Immature natural killer cell (primary cell): ENCODE results near the gene CLPSL1. TPM values are rescaled to one million over a fixed set of nuclear protein-coding genes. Genes with fewer than 3 reads are reported as not detected.
A peak's percentile ranks its signal among the peaks of the same experiment; 100 is the strongest.

ENCODE experiments used
- DNase-seq, 3 donors: peaks; one replicate each; pipeline ENCODE4 v3.0.0; 2022; ENCODE audit warnings: mixed read lengths in 1 of 3
- H3K27ac Mint-ChIP-seq, 6 donors: one replicate each; pipeline ENCODE4 v1.8.0; 2020; ENCODE audit warnings: mixed read lengths in 6 of 6, mild to moderate bottlenecking in 5 of 6, inconsistent platforms in 4 of 6, moderate library complexity in 3 of 6
- H3K27me3 Mint-ChIP-seq, 3 donors: one replicate each; pipeline ENCODE4 v1.8.0; 2020 to 2021; ENCODE audit warnings: low read depth in 3 of 3, mild to moderate bottlenecking in 3 of 3, mixed read lengths in 3 of 3, moderate library complexity in 3 of 3, inconsistent platforms in 1 of 3
- H3K36me3 Mint-ChIP-seq, 3 donors: one replicate each; pipeline ENCODE4 v1.8.0; 2020; ENCODE audit warnings: mixed read lengths in 3 of 3, inconsistent platforms in 2 of 3, mild to moderate bottlenecking in 2 of 3
- H3K4me1 Mint-ChIP-seq, 2 donors: one replicate each; pipeline ENCODE4 v1.8.0; 2020; ENCODE audit warnings: inconsistent platforms in 2 of 2, mild to moderate bottlenecking in 2 of 2, mixed read lengths in 2 of 2, moderate library complexity in 1 of 2
- H3K4me3 Mint-ChIP-seq, 5 donors: one replicate each; pipeline ENCODE4 v1.8.0; 2020; ENCODE audit warnings: mild to moderate bottlenecking in 5 of 5, mixed read lengths in 5 of 5, inconsistent platforms in 3 of 5, moderate library complexity in 3 of 5
- H3K9me3 Mint-ChIP-seq, 6 donors: one replicate each; pipeline ENCODE4 v1.8.0; 2020; ENCODE audit warnings: mild to moderate bottlenecking in 6 of 6, mixed read lengths in 6 of 6, inconsistent platforms in 4 of 6, moderate library complexity in 3 of 6
- polyA plus RNA-seq, 3 donors: library from polyadenylated mRNA; unstranded; fragments of 300-500 nt; fragmentation: Illumina TruSeq; gene quantifications; one replicate each; pipeline ENCODE4 v1.2.3, GENCODE V29; 2021

The CLPSL1 gene
- polyA plus RNA-seq, 3 donors from 2014 or later: not detected

DNA sequence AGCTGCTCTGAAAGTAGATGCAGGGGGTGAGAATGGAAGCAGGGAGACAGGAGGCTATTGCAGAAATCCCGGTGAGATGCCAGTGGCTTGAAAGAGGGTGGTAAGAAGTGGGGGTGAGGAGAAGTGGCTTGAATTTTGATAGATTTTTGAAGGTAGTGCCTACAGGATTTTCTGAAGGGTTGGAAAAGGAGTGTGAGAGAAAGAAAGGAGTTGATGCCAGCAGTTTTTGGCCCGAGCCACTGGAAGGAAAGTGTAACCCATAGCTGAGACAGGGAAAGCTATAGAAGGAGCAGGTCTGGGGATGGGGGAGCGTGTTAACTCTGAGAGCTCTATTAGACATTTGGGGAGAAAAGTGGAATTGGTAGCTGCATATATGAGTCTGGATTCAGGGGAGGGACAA lies 34.3 kb upstream of the CLPSL1 start:
- Mint-ChIP-seq H3K4me3 (no peak overlapping the region), H3K27ac (no peak overlapping the region), H3K4me1 (no peaks in the 10 kb centered on the region), H3K9me3 (no peaks in the 10 kb centered on the region), H3K27me3 (peaks cover 0 to 6% (median 1%) of the 10 kb centered on the region in 3 donors), H3K36me3 (no peaks in the 10 kb centered on the region)
- no peak for DNase-seq

DNA sequence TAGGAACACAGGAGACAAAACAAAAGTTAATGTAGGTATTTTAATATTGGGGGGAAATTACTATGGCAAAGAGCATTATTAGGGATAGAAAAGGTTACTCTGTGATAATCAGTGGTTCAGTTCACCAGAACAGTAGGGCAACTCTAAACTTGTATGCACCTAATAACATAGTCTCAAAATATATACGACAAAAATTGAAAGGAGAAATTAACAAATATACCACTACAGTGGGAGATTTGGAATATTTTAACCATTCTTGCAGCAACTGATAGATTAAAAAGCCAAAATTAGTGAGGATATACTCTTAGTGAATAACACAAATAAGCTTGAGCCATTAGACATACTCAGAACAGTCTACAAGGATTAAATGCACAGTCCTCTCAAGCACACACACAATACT lies 32.9 kb upstream of the CLPSL1 start:
- H3K27me3 Mint-ChIP-seq: peaks cover 0 to 15% (median 1%) of the 10 kb centered on the region in 3 donors
- no peak overlapping the region for H3K27ac Mint-ChIP-seq
- no peaks in the 10 kb centered on the region for H3K4me1 Mint-ChIP-seq
- no peaks in the 10 kb centered on the region for H3K36me3 Mint-ChIP-seq
- no peak for DNase-seq
- H3K9me3 Mint-ChIP-seq: no peaks in the 10 kb centered on the region
- H3K4me3 Mint-ChIP-seq: no peak overlapping the region

DNA sequence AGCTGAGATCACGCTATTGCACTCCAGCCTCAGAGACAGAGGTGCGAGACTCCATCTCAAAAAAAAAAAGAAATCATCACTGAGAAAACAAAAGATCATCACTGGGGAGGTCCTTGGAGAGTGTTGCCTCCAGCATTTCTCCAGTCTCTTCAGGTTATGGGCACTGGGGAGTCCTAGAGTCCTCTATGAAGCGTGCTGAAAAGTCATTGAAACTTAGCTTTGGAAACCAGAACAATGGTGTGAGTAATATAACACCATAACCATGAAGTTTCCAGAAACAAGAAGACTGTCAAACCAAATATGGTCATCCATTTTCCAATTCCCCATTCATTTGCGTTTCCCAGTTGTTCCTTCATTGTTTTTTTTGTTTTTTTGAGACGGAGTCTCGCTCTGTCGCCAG lies 30.3 kb upstream of the CLPSL1 start:
- H3K36me3 Mint-ChIP-seq: no peaks in the 10 kb centered on the region
- peaks cover 0 to 16% (median 1%) of the 10 kb centered on the region in 3 donors for H3K27me3 Mint-ChIP-seq
- H3K9me3 Mint-ChIP-seq: no peaks in the 10 kb centered on the region
- no peaks in the 10 kb centered on the region for H3K4me1 Mint-ChIP-seq
- no peak overlapping the region for H3K4me3 Mint-ChIP-seq
- DNase-seq: no peak
- no peak overlapping the region for H3K27ac Mint-ChIP-seq

- Mint-ChIP-seq H3K36me3 (no peaks in the 10 kb centered on the region), H3K9me3 (no peaks in the 10 kb centered on the region), H3K27ac (no peak overlapping the region), H3K4me3 (no peak overlapping the region), H3K4me1 (no peaks in the 10 kb centered on the region), H3K27me3 (peaks cover 1 to 16% (median 1%) of the 10 kb centered on the region in 3 donors)
- no peak for DNase-seq
Observed at GRCh38 chr6:35751594-35751993, 29.2 kb upstream of the CLPSL1 start.

DNA sequence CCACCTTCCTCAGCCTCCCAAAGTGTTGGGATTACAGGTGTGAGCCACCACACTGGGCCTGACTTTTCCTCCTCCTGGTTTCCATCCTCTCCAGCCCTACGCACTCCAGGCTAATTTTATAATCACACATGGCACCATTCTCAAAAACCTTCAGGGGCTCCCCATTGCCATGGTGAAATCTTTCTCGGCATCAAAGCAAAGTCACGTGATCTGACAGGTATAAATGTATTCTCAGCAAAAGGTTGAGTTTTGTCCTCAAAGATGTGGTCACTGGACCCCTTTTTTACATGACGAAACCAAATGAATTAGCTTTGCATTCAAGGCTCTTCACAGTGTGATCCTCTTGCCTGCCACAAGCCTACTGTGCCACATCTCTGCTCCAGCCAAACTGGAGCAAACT lies 28.5 kb upstream of the CLPSL1 start:
- no peak overlapping the region for H3K4me3 Mint-ChIP-seq
- H3K9me3 Mint-ChIP-seq: no peaks in the 10 kb centered on the region
- H3K27me3 Mint-ChIP-seq: peaks cover 1 to 12% (median 2%) of the 10 kb centered on the region in 3 donors
- DNase-seq: no peak
- H3K27ac Mint-ChIP-seq: no peak overlapping the region
- H3K36me3 Mint-ChIP-seq: no peaks in the 10 kb centered on the region
- H3K4me1 Mint-ChIP-seq: no peaks in the 10 kb centered on the region

- Mint-ChIP-seq H3K27me3 (peaks cover 2 to 12% (median 3%) of the 10 kb centered on the region in 3 donors), H3K4me1 (no peaks in the 10 kb centered on the region), H3K36me3 (no peaks in the 10 kb centered on the region), H3K9me3 (no peaks in the 10 kb centered on the region), H3K27ac (no peak overlapping the region), H3K4me3 (no peak overlapping the region)
- no peak for DNase-seq
Observed at GRCh38 chr6:35754452-35755277, 26.2 kb upstream of the CLPSL1 start.

- Mint-ChIP-seq H3K4me1 (no peaks in the 10 kb centered on the region), H3K36me3 (no peaks in the 10 kb centered on the region), H3K27me3 (peaks cover 5 to 14% (median 5%) of the 10 kb centered on the region in 3 donors), H3K4me3 (no peak overlapping the region), H3K9me3 (no peaks in the 10 kb centered on the region), H3K27ac (no peak overlapping the region)
- no peak for DNase-seq
Observed at GRCh38 chr6:35755278-35755924, 25.4 kb upstream of the CLPSL1 start.

GRCh38 chr6:35757456-35758123 lies 23.2 kb upstream of the CLPSL1 start:
- no peak for DNase-seq
- Mint-ChIP-seq H3K36me3 (no peaks in the 10 kb centered on the region), H3K4me3 (no peak overlapping the region), H3K4me1 (no peaks in the 10 kb centered on the region), H3K9me3 (no peaks in the 10 kb centered on the region), H3K27me3 (peaks cover 8 to 18% (median 13%) of the 10 kb centered on the region in 3 donors), H3K27ac (peak overlapping the region in 1 of 6 donors; percentile 50)

DNA sequence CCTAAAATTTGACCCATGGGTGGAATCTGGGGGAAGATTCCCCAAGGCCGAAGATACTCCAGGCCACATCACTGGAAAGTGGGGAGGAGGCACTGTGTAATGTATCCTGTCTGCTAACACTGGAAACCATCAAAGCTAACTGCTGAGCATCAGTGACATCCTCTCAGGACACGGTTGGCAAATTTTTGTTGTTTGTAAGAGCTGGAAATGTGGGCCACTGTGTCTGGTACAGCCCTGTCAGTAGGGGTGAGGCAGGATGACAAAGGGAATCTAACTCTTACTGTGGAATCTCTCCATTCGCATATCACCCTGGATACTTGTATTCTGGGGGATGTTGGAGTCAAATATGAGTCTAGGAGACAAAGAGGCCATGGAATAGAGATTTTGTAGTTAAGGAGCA lies 21.4 kb upstream of the CLPSL1 start:
- H3K27me3 Mint-ChIP-seq: peaks cover 13 to 24% (median 18%) of the 10 kb centered on the region in 3 donors
- no peaks in the 10 kb centered on the region for H3K4me1 Mint-ChIP-seq
- no peaks in the 10 kb centered on the region for H3K9me3 Mint-ChIP-seq
- no peak overlapping the region for H3K4me3 Mint-ChIP-seq
- no peaks in the 10 kb centered on the region for H3K36me3 Mint-ChIP-seq
- no peak for DNase-seq
- no peak overlapping the region for H3K27ac Mint-ChIP-seq

GRCh38 chr6:35765739-35766138 lies 15.1 kb upstream of the CLPSL1 start:
- no peak overlapping the region for H3K4me3 Mint-ChIP-seq
- no peaks in the 10 kb centered on the region for H3K9me3 Mint-ChIP-seq
- no peaks in the 10 kb centered on the region for H3K4me1 Mint-ChIP-seq
- peaks cover 7 to 29% (median 20%) of the 10 kb centered on the region in 3 donors for H3K27me3 Mint-ChIP-seq
- no peak for DNase-seq
- H3K36me3 Mint-ChIP-seq: no peaks in the 10 kb centered on the region
- H3K27ac Mint-ChIP-seq: no peak overlapping the region

- H3K4me1 Mint-ChIP-seq: no peaks in the 10 kb centered on the region
- H3K27me3 Mint-ChIP-seq: peaks cover 0 to 8% (median 7%) of the 10 kb centered on the region in 3 donors
- no peaks in the 10 kb centered on the region for H3K36me3 Mint-ChIP-seq
- no peak overlapping the region for H3K4me3 Mint-ChIP-seq
- no peaks in the 10 kb centered on the region for H3K9me3 Mint-ChIP-seq
- DNase-seq: no peak
- H3K27ac Mint-ChIP-seq: no peak overlapping the region
Observed at GRCh38 chr6:35769211-35769610, 11.6 kb upstream of the CLPSL1 start.

DNA sequence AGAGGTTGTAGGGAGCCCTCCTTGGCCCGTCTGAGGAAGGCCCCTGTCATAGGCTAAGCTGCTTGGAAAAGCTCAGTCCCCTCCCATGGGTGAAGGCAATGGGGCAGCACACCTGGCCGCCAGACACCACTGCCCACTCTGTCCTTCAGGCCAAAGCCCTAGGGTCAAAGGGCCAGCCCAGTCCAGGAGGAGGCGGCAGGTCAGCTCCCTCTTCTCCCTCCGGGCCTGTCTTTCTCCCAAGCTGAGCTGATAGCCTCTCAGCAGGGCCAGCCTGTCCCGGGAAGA lies 9.5 kb upstream of the CLPSL1 start:
- no peak for DNase-seq
- Mint-ChIP-seq H3K4me1 (peaks cover 0 to 3% of the 10 kb centered on the region in 2 donors), H3K27me3 (peaks cover 2 to 12% (median 7%) of the 10 kb centered on the region in 3 donors), H3K9me3 (no peaks in the 10 kb centered on the region), H3K27ac (no peak overlapping the region), H3K4me3 (no peak overlapping the region), H3K36me3 (no peaks in the 10 kb centered on the region)

GRCh38 chr6:35774116-35774794 lies 6.6 kb upstream of the CLPSL1 start:
- DNase-seq: no peak
- Mint-ChIP-seq H3K4me3 (no peak overlapping the region), H3K4me1 (peaks cover 0 to 8% of the 10 kb centered on the region in 2 donors), H3K36me3 (no peaks in the 10 kb centered on the region), H3K27me3 (peaks cover 7 to 11% (median 8%) of the 10 kb centered on the region in 3 donors), H3K9me3 (no peaks in the 10 kb centered on the region), H3K27ac (no peak overlapping the region)

- Mint-ChIP-seq H3K36me3 (no peaks in the 10 kb centered on the region), H3K4me3 (no peak overlapping the region)
Observed at GRCh38 chr6:35775031-35775430, 5.8 kb upstream of the CLPSL1 start.

More at GRCh38 chr6:35775031-35775430, 5.8 kb upstream of the CLPSL1 start:
- DNase-seq: no peak
- H3K27me3 Mint-ChIP-seq: peaks cover 8 to 11% (median 8%) of the 10 kb centered on the region in 3 donors
- H3K9me3 Mint-ChIP-seq: no peaks in the 10 kb centered on the region
- H3K4me1 Mint-ChIP-seq: peaks cover 0 to 8% of the 10 kb centered on the region in 2 donors
- H3K27ac Mint-ChIP-seq: no peak overlapping the region
